Lower lobe of right lung (tissue), 2 donors: ENCODE measurements around the gene WFDC5. TPM values are rescaled to one million over a fixed set of nuclear protein-coding genes. Genes with fewer than 3 reads are reported as not detected.

Source experiments
- ATAC-seq, 2 donors: fragments of 200-7000 bp; cut with Tn5 transposase; one replicate each; pipeline ENCODE4 v1.9.1; 2020 to 2022; ENCODE audit warnings: mild to moderate bottlenecking in 2 of 2, moderate library complexity in 2 of 2
- DNase-seq: peaks from one replicate; pipeline ENCODE4 v3.0.0-alpha.2; 2020
- H3K27ac ChIP-seq: fragments of 200-600 bp; one replicate; pipeline ENCODE4 v1.8.0; 2022
- H3K27me3 ChIP-seq: fragments of 200-600 bp; one replicate; pipeline ENCODE4 v1.8.0; 2022; ENCODE audit warnings: low read depth
- H3K36me3 ChIP-seq: fragments of 200-600 bp; one replicate; pipeline ENCODE4 v1.8.0; 2022; ENCODE audit warnings: mild to moderate bottlenecking
- H3K4me1 ChIP-seq: fragments of 200-600 bp; one replicate; pipeline ENCODE4 v1.8.0; 2022
- H3K4me3 ChIP-seq: fragments of 200-600 bp; one replicate; pipeline ENCODE4 v1.8.0; 2022; ENCODE audit warnings: mild to moderate bottlenecking
- H3K9me3 ChIP-seq: fragments of 200-600 bp; one replicate; pipeline ENCODE4 v1.8.0; 2022
- CTCF ChIP-seq: fragments of 200-600 bp; IDR thresholded peaks from one replicate; pipeline ENCODE4 v1.8.0; 2022; ENCODE audit warnings: antibody characterized with exemption, mild to moderate bottlenecking
- intact Hi-C: fragments of 100-400 bp; cut with DNase I; formaldehyde crosslinking; loops from one replicate; pipeline ENCODE4 v1.11.0; 2022
- total RNA-seq: library from RNA; stranded (reverse); fragmentation: NEBNext Ultra II Directional; extraction: Animal tissue kit (Norgen Biotek cat#: 25700); gene quantifications from one replicate; pipeline ENCODE4 v1.2.1, GENCODE V29; 2021
- donor health status: DM: no; HTN: yes; CAD: no; lungs with severe emphysema.

The WFDC5 gene
- total RNA-seq, 1 donor from 2014 or later, result 1.6 TPM

- no peak overlapping the region for H3K4me3 ChIP-seq
- H3K9me3 ChIP-seq, result no peaks in the 10 kb centered on the region
- no peak for TF ChIP-seq CTCF
- no peaks in the 10 kb centered on the region for H3K27me3 ChIP-seq
- no peaks in the 10 kb centered on the region for H3K4me1 ChIP-seq
- no peak for DNase-seq
- ATAC-seq, result no peak
- intact Hi-C loops, result no loop called here
- H3K36me3 ChIP-seq, result peaks cover 67% of the 10 kb centered on the region
- no peak overlapping the region for H3K27ac ChIP-seq
These were observed 42.9 kb downstream of the WFDC5 start for GRCh38 chr20:45072066-45072465.

- H3K4me1 ChIP-seq, result no peaks in the 10 kb centered on the region
- no peaks in the 10 kb centered on the region for H3K9me3 ChIP-seq
- H3K36me3 ChIP-seq, result peaks cover 64% of the 10 kb centered on the region
- no peak overlapping the region for H3K27ac ChIP-seq
- no peaks in the 10 kb centered on the region for H3K27me3 ChIP-seq
- no peak overlapping the region for H3K4me3 ChIP-seq
- no peak for ATAC-seq
- intact Hi-C loops, result no loop called here
- no peak for DNase-seq
- no peak for TF ChIP-seq CTCF
These were observed 43.9 kb downstream of the WFDC5 start for GRCh38 chr20:45070932-45071632.

GRCh38 chr20:45069261-45069660, 45.7 kb downstream of the WFDC5 start:
- no peak for ATAC-seq
- intact Hi-C loops, result no loop called here
- H3K27ac ChIP-seq, result no peak overlapping the region
- no peak overlapping the region for H3K4me3 ChIP-seq
- H3K4me1 ChIP-seq, result no peaks in the 10 kb centered on the region
- H3K9me3 ChIP-seq, result no peaks in the 10 kb centered on the region
- H3K36me3 ChIP-seq, result peaks cover 46% of the 10 kb centered on the region
- H3K27me3 ChIP-seq, result no peaks in the 10 kb centered on the region
- DNase-seq, result no peak
- TF ChIP-seq CTCF, result no peak

GRCh38 chr20:45067558-45067957, 47.4 kb downstream of the WFDC5 start:
- no peaks in the 10 kb centered on the region for H3K4me1 ChIP-seq
- no peaks in the 10 kb centered on the region for H3K9me3 ChIP-seq
- H3K27me3 ChIP-seq, result no peaks in the 10 kb centered on the region
- H3K27ac ChIP-seq, result no peak overlapping the region
- ATAC-seq (no peak), DNase-seq (no peak)
- no peak overlapping the region for H3K4me3 ChIP-seq
- TF ChIP-seq CTCF, result no peak
- peaks cover 33% of the 10 kb centered on the region for H3K36me3 ChIP-seq
- intact Hi-C loops, result no loop called here

- TF ChIP-seq CTCF, result no peak
- no peak overlapping the region for H3K27ac ChIP-seq
- no peak overlapping the region for H3K4me3 ChIP-seq
- peaks cover 28% of the 10 kb centered on the region for H3K36me3 ChIP-seq
- no peaks in the 10 kb centered on the region for H3K4me1 ChIP-seq
- H3K9me3 ChIP-seq, result no peaks in the 10 kb centered on the region
- no peak for ATAC-seq
- intact Hi-C loops, result no loop called here
- no peak for DNase-seq
- H3K27me3 ChIP-seq, result no peaks in the 10 kb centered on the region
These were observed 47.9 kb downstream of the WFDC5 start for GRCh38 chr20:45067087-45067486.
